Astrocyte (in vitro differentiated cells and primary cell): Measurements from ENCODE around the gene RPL3.

ENCODE experiments used
- EZH2 ChIP-seq: IDR thresholded peaks from 2 replicates; pipeline ENCODE4 v1.6.1; 2012; ENCODE audit warnings: mild to moderate bottlenecking, low read length, inconsistent platforms; ENCODE audit not compliant: insufficient read depth
- TF ChIP-seq, protein P1 (sequence below): IDR thresholded peaks from 2 replicates; pipeline ENCODE4 v1.5.1; 2011; ENCODE audit warnings: low read depth, mild to moderate bottlenecking, inconsistent platforms, low read length, moderate library complexity; ENCODE audit not compliant: insufficient read depth

DNA sequence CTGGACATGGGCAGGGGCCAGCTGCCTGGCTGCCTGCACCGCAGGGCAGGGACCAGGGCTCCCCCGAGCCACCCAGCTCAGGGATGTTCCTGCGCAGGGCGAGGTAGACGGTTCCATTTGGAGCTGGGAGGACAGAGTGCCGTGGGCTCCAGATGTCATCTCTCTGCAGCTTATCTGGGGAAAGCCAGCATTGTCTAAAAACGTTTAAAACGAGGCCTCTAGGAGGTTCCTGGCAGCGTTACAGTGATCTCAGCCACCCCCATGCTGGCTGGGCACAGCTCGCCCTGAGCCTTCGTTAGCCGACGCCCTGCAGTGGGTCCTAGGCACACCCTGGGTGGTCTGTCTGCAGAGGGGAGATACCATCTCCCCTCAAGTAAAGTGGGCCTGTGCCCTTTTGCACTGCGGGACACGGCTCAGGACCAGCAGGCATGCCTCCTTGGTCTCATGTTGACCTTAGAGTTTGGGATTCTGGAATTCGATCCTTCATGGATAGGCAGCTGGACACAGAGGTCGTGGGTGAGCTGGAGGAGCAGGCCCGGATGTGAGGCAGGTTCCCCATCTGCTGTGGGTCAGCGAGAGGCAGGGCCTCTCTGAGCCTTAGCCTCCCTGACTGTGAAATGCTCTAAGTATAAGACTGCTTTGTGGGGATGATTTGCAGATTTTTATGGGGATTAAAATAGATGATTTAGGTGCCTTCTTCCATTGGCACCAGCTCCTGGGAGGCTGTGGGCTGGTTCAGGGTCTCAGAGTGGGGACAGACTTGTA lies 44.5 kb upstream of the RPL3 start:
- TF ChIP-seq, protein P1, sequence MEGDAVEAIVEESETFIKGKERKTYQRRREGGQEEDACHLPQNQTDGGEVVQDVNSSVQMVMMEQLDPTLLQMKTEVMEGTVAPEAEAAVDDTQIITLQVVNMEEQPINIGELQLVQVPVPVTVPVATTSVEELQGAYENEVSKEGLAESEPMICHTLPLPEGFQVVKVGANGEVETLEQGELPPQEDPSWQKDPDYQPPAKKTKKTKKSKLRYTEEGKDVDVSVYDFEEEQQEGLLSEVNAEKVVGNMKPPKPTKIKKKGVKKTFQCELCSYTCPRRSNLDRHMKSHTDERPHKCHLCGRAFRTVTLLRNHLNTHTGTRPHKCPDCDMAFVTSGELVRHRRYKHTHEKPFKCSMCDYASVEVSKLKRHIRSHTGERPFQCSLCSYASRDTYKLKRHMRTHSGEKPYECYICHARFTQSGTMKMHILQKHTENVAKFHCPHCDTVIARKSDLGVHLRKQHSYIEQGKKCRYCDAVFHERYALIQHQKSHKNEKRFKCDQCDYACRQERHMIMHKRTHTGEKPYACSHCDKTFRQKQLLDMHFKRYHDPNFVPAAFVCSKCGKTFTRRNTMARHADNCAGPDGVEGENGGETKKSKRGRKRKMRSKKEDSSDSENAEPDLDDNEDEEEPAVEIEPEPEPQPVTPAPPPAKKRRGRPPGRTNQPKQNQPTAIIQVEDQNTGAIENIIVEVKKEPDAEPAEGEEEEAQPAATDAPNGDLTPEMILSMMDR: no peak
- TF ChIP-seq EZH2: no peak
